Medulla oblongata (tissue), 1 donor: ENCODE measurements around the gene C20orf204.

ENCODE experiments used
- DNase-seq: peaks from one replicate; pipeline ENCODE4 v3.0.0-alpha.2; 2015; ENCODE audit errors: extremely low spot score

C20orf204 gene

GRCh38 chr20:64027981-64028685 lies 7.8 kb upstream of the C20orf204 start:
- DNase-seq, result no peak

GRCh38 chr20:64029293-64030117 lies 6.5 kb upstream of the C20orf204 start:
- DNase-seq, result no peak

GRCh38 chr20:64030371-64031134 lies 5.4 kb upstream of the C20orf204 start:
- no peak for DNase-seq

- no peak for DNase-seq
These were observed 4.1 kb upstream of the C20orf204 start for GRCh38 chr20:64031822-64032314.

- no peak for DNase-seq
These were observed 3.0 kb upstream of the C20orf204 start for GRCh38 chr20:64032706-64033624.

- DNase-seq, result no peak
These were observed 1.9 kb upstream of the C20orf204 start for GRCh38 chr20:64033981-64034493.

GRCh38 chr20:64035066-64035932 lies 683 bp upstream of the C20orf204 start:
- DNase-seq, result no peak

- no peak for DNase-seq
These were observed 590 bp downstream of the C20orf204 start for GRCh38 chr20:64036346-64037198.

GRCh38 chr20:64037199-64037497 lies 1.2 kb downstream of the C20orf204 start:
- DNase-seq, result no peak

- no peak for DNase-seq
These were observed 1.7 kb downstream of the C20orf204 start for GRCh38 chr20:64037498-64038213.

GRCh38 chr20:64038224-64038564 lies 2.2 kb downstream of the C20orf204 start:
- DNase-seq, result no peak

GRCh38 chr20:64038565-64039292 lies 2.7 kb downstream of the C20orf204 start:
- peak; percentile 30 for DNase-seq

GRCh38 chr20:64039293-64040160 lies 3.5 kb downstream of the C20orf204 start:
- no peak for DNase-seq

- DNase-seq, result no peak
These were observed 4.5 kb downstream of the C20orf204 start for GRCh38 chr20:64040231-64041039.

- no peak for DNase-seq
These were observed 5.2 kb downstream of the C20orf204 start for GRCh38 chr20:64041040-64041780.

GRCh38 chr20:64041781-64042053 lies 5.7 kb downstream of the C20orf204 start:
- DNase-seq, result no peak
